GM12892 (cell line): ENCODE results near the gene ARHGAP26.

ENCODE experiments used
- POLR2AphosphoS5 ChIP-seq: IDR thresholded peaks from 2 replicates; pipeline ENCODE4 v1.6.1; 2011; ENCODE audit warnings: low read depth, low read length, control low read depth
- TAF1 ChIP-seq: IDR thresholded peaks from 2 replicates; pipeline ENCODE4 v1.6.1; 2011; ENCODE audit warnings: low read depth, mild to moderate bottlenecking, control low read depth, low read length, borderline replicate concordance

DNA sequence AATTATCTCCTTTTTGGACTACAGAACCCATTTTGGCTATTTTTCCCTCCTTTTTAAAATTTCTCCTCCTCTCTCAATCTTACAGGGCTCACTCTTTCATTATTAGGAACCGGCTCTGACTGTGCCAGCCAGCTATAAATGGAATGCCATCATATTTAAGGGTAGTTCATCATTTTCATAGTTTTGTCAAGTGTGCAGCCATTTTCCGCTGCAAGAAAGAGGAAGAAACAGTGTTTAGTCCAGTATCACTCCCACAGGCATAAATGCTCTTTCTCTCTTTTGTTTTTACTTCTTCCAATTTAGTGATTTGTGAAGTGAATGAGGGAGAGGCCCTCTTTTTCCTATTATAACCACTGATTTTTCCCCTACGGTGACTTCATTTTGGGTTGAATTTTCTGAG is 343.3 kb downstream of the ARHGAP26 start:
- TF ChIP-seq POLR2AphosphoS5 (no peak), TAF1 (no peak)
